Ishikawa (cell line): ENCODE data around the gene GPER1.
A peak's percentile ranks its signal among the peaks of the same experiment; 100 is the strongest.

Experiments used
- CEBPB ChIP-seq: IDR thresholded peaks from 2 replicates; pipeline ENCODE4 v1.6.1; 2012
- CREB1 ChIP-seq: IDR thresholded peaks from 2 replicates; pipeline ENCODE4 v1.6.1; 2012; ENCODE audit warnings: low read depth
- EGR1 ChIP-seq: IDR thresholded peaks from 2 replicates; pipeline ENCODE4 v1.6.1; 2012
- EP300 ChIP-seq: IDR thresholded peaks from 2 replicates; pipeline ENCODE4 v1.6.1; 2012; ENCODE audit warnings: borderline replicate concordance
- FOXM1 ChIP-seq: IDR thresholded peaks from 2 replicates; pipeline ENCODE4 v1.6.1; 2012; ENCODE audit warnings: low read depth, borderline replicate concordance
- MAX ChIP-seq: IDR thresholded peaks from 2 replicates; pipeline ENCODE4 v1.6.1; 2012
- NFIC ChIP-seq: IDR thresholded peaks from 2 replicates; pipeline ENCODE4 v1.6.1; 2012
- RAD21 ChIP-seq: IDR thresholded peaks from 2 replicates; pipeline ENCODE4 v1.6.1; 2012; ENCODE audit warnings: low read depth
- REST ChIP-seq: IDR thresholded peaks from 2 replicates; pipeline ENCODE4 v1.6.1; 2012; ENCODE audit warnings: low read depth, mild to moderate bottlenecking
- TAF1 ChIP-seq: IDR thresholded peaks from 2 replicates; pipeline ENCODE4 v1.6.1; 2012; ENCODE audit warnings: low read depth, mild to moderate bottlenecking
- TCF12 ChIP-seq: IDR thresholded peaks from 2 replicates; pipeline ENCODE4 v1.6.1; 2012; ENCODE audit warnings: low read depth
- TEAD4 ChIP-seq: IDR thresholded peaks from 2 replicates; pipeline ENCODE4 v1.6.1; 2012
- USF1 ChIP-seq: IDR thresholded peaks from 2 replicates; pipeline ENCODE4 v1.6.1; 2012
- YY1 ChIP-seq: IDR thresholded peaks from 2 replicates; pipeline ENCODE4 v1.6.1; 2012; ENCODE audit warnings: low read depth
- ZBTB7A ChIP-seq: IDR thresholded peaks from 2 replicates; pipeline ENCODE4 v1.6.1; 2012; ENCODE audit warnings: low read depth

GPER1 gene

GRCh38 chr7:1085910-1086421, 1.9 kb upstream of the GPER1 start:
- TF ChIP-seq CREB1 = no peak
- TF ChIP-seq EGR1 = no peak
- TF ChIP-seq TAF1 = no peak
- no peak for TF ChIP-seq MAX
- TF ChIP-seq USF1 = no peak
- TF ChIP-seq TEAD4 = no peak
- TF ChIP-seq CEBPB = no peak
- no peak for TF ChIP-seq ZBTB7A
- no peak for TF ChIP-seq FOXM1
- TF ChIP-seq RAD21 = no peak
- TF ChIP-seq TCF12 = no peak
- TF ChIP-seq NFIC = no peak
- no peak for TF ChIP-seq EP300
- no peak for TF ChIP-seq REST
- TF ChIP-seq YY1 = no peak

GRCh38 chr7:1086588-1087464, 1.1 kb upstream of the GPER1 start:
- TF ChIP-seq ZBTB7A (peak; percentile 93), MAX (peak; percentile 35), RAD21 (peak; percentile 53), USF1 (no peak)

GRCh38 chr7:1087465-1087814, 473 bp upstream of the GPER1 start:
- TF ChIP-seq FOXM1 = no peak
- no peak for TF ChIP-seq TEAD4
- TF ChIP-seq CEBPB = no peak

- TF ChIP-seq TAF1 = no peak
- TF ChIP-seq EP300 = no peak
- TF ChIP-seq CEBPB = no peak
- no peak for TF ChIP-seq YY1
- no peak for TF ChIP-seq CREB1
- no peak for TF ChIP-seq FOXM1
- TF ChIP-seq USF1 = no peak
- no peak for TF ChIP-seq TEAD4
- TF ChIP-seq NFIC = no peak
- TF ChIP-seq MAX = no peak
- no peak for TF ChIP-seq TCF12
- TF ChIP-seq EGR1 = no peak
- TF ChIP-seq ZBTB7A = no peak
- no peak for TF ChIP-seq REST
- no peak for TF ChIP-seq RAD21
Observed at GRCh38 chr7:1090236-1090635, 2.3 kb downstream of the GPER1 start.

GRCh38 chr7:1090686-1091643, 3.1 kb downstream of the GPER1 start:
- TF ChIP-seq MAX = no peak
- no peak for TF ChIP-seq CREB1
- no peak for TF ChIP-seq TEAD4
- no peak for TF ChIP-seq FOXM1
- TF ChIP-seq REST = no peak
- TF ChIP-seq USF1 = no peak
- TF ChIP-seq RAD21 = no peak
- TF ChIP-seq CEBPB = no peak
- TF ChIP-seq NFIC = no peak
- TF ChIP-seq TCF12 = no peak
- no peak for TF ChIP-seq EP300
- no peak for TF ChIP-seq TAF1
- no peak for TF ChIP-seq ZBTB7A
- no peak for TF ChIP-seq EGR1
